Measurements from ENCODE around the gene FHIT. TPM values are rescaled to one million over a fixed set of nuclear protein-coding genes. Genes with fewer than 3 reads are reported as not detected.

The FHIT gene
- total and polyA plus RNA-seq, 2 experiments from 2014 or later: 0.22 to 0.90 TPM

- DNase-seq: no peak
- H3K27ac ChIP-seq: no peak overlapping the region
- WGBS, 2 experiments (ENCODE audit: low coverage in 1 of 2, low lambda C conversion rate in 2 of 2, missing lambda C conversion rate in 2 of 2): 44 to 54% methylated on average over 15 of the region's 15 CpGs
- H3K9me2 ChIP-seq (ENCODE audit: insufficient read depth): no peaks in the 10 kb centered on the region
- in situ Hi-C loops (cut with MboI): no loop called here
- H3K4me3 ChIP-seq: no peak overlapping the region
- no peak overlapping the region for H2AFZ ChIP-seq
- H3K36me3 ChIP-seq (ENCODE audit: low read depth): no peaks in the 10 kb centered on the region
- H3F3A ChIP-seq (ENCODE audit: insufficient read depth): no peaks in the 10 kb centered on the region
- H3K79me2 ChIP-seq (ENCODE audit: insufficient read depth): no peaks in the 10 kb centered on the region
- no peak for TF ChIP-seq EZH2phosphoT487 (IDR thresholded peaks at IDR 0.05; ENCODE audit: insufficient read depth, low read depth)
- TF ChIP-seq EZH2 (IDR thresholded peaks at IDR 0.05; ENCODE audit: insufficient read depth, poor library complexity, severe bottlenecking): no peak
- no peak overlapping the region for H3K9ac ChIP-seq
- no peaks in the 10 kb centered on the region for H3K9me3 ChIP-seq (ENCODE audit: low read depth)
- no peaks in the 10 kb centered on the region for H4K20me1 ChIP-seq (ENCODE audit: insufficient read depth)
- H3K4me2 ChIP-seq (ENCODE audit: unreplicated experiment): no peak overlapping the region
- H3K4me1 ChIP-seq (ENCODE audit: insufficient read depth): no peaks in the 10 kb centered on the region
- no peaks in the 10 kb centered on the region for H3K27me3 ChIP-seq (replicated peaks; ENCODE audit: insufficient read depth)
Measured at GRCh38 chr3:60147249-60147950, 1103.9 kb downstream of the FHIT start.

GRCh38 chr3:60146121-60146520 lies 1105.1 kb downstream of the FHIT start:
- H3K79me2 ChIP-seq (ENCODE audit: insufficient read depth): no peaks in the 10 kb centered on the region
- 6 to 8% methylated on average over 1 of the region's 1 CpG for WGBS, 2 experiments (ENCODE audit: low coverage in 1 of 2, low lambda C conversion rate in 2 of 2, missing lambda C conversion rate in 2 of 2)
- no peak overlapping the region for H3K9ac ChIP-seq
- H3K27me3 ChIP-seq (replicated peaks; ENCODE audit: insufficient read depth): no peaks in the 10 kb centered on the region
- no peaks in the 10 kb centered on the region for H3K9me2 ChIP-seq (ENCODE audit: insufficient read depth)
- no peak for DNase-seq
- H3K9me3 ChIP-seq (ENCODE audit: low read depth): no peaks in the 10 kb centered on the region
- no peak for TF ChIP-seq EZH2phosphoT487 (IDR thresholded peaks at IDR 0.05; ENCODE audit: insufficient read depth, low read depth)
- no peak for TF ChIP-seq EZH2 (IDR thresholded peaks at IDR 0.05; ENCODE audit: insufficient read depth, poor library complexity, severe bottlenecking)
- no peak overlapping the region for H3K4me3 ChIP-seq
- H3K4me1 ChIP-seq (ENCODE audit: insufficient read depth): no peaks in the 10 kb centered on the region
- no peak overlapping the region for H3K4me2 ChIP-seq (ENCODE audit: unreplicated experiment)
- in situ Hi-C loops (cut with MboI): no loop called here
- H4K20me1 ChIP-seq (ENCODE audit: insufficient read depth): no peaks in the 10 kb centered on the region
- H3K36me3 ChIP-seq (ENCODE audit: low read depth): no peaks in the 10 kb centered on the region
- no peak overlapping the region for H3K27ac ChIP-seq
- H2AFZ ChIP-seq: no peak overlapping the region
- H3F3A ChIP-seq (ENCODE audit: insufficient read depth): no peaks in the 10 kb centered on the region

- H3F3A ChIP-seq (ENCODE audit: insufficient read depth): no peaks in the 10 kb centered on the region
- no peaks in the 10 kb centered on the region for H3K36me3 ChIP-seq (ENCODE audit: low read depth)
- no peak overlapping the region for H3K27ac ChIP-seq
- no peak for DNase-seq
- in situ Hi-C loops (cut with MboI): no loop called here
- no peaks in the 10 kb centered on the region for H3K9me2 ChIP-seq (ENCODE audit: insufficient read depth)
- H3K79me2 ChIP-seq (ENCODE audit: insufficient read depth): no peaks in the 10 kb centered on the region
- TF ChIP-seq EZH2 (IDR thresholded peaks at IDR 0.05; ENCODE audit: insufficient read depth, poor library complexity, severe bottlenecking) (no peak), EZH2phosphoT487 (IDR thresholded peaks at IDR 0.05; ENCODE audit: insufficient read depth, low read depth) (no peak)
- no peaks in the 10 kb centered on the region for H3K9me3 ChIP-seq (ENCODE audit: low read depth)
- H3K4me2 ChIP-seq (ENCODE audit: unreplicated experiment): no peak overlapping the region
- no peaks in the 10 kb centered on the region for H4K20me1 ChIP-seq (ENCODE audit: insufficient read depth)
- no peak overlapping the region for H2AFZ ChIP-seq
- no peak overlapping the region for H3K4me3 ChIP-seq
- no peaks in the 10 kb centered on the region for H3K4me1 ChIP-seq (ENCODE audit: insufficient read depth)
- WGBS, 2 experiments (ENCODE audit: low coverage in 1 of 2, low lambda C conversion rate in 2 of 2, missing lambda C conversion rate in 2 of 2): 67 to 73% methylated on average over 1 of the region's 1 CpG
- no peak overlapping the region for H3K9ac ChIP-seq
- no peaks in the 10 kb centered on the region for H3K27me3 ChIP-seq (replicated peaks; ENCODE audit: insufficient read depth)
Measured at GRCh38 chr3:60144071-60144470, 1107.2 kb downstream of the FHIT start.

- WGBS, 2 experiments (ENCODE audit: low coverage in 1 of 2, low lambda C conversion rate in 2 of 2, missing lambda C conversion rate in 2 of 2): 11 to 18% methylated on average over 2 of the region's 2 CpGs
- in situ Hi-C loops (cut with MboI): no loop called here
- Histone ChIP-seq H3K4me3 (no peak overlapping the region), H3K9me2 (ENCODE audit: insufficient read depth) (no peaks in the 10 kb centered on the region), H3K9ac (no peak overlapping the region), H3K79me2 (ENCODE audit: insufficient read depth) (no peaks in the 10 kb centered on the region), H2AFZ (no peak overlapping the region), H3K4me1 (ENCODE audit: insufficient read depth) (no peaks in the 10 kb centered on the region), H3K27ac (no peak overlapping the region), H3K9me3 (ENCODE audit: low read depth) (no peaks in the 10 kb centered on the region), H3K36me3 (ENCODE audit: low read depth) (no peaks in the 10 kb centered on the region), H4K20me1 (ENCODE audit: insufficient read depth) (no peaks in the 10 kb centered on the region), H3K4me2 (ENCODE audit: unreplicated experiment) (no peak overlapping the region), H3F3A (ENCODE audit: insufficient read depth) (no peaks in the 10 kb centered on the region), H3K27me3 (replicated peaks; ENCODE audit: insufficient read depth) (no peaks in the 10 kb centered on the region)
- TF ChIP-seq EZH2 (IDR thresholded peaks at IDR 0.05; ENCODE audit: insufficient read depth, poor library complexity, severe bottlenecking): no peak
- no peak for TF ChIP-seq EZH2phosphoT487 (IDR thresholded peaks at IDR 0.05; ENCODE audit: insufficient read depth, low read depth)
- no peak for DNase-seq
Measured at GRCh38 chr3:60142009-60142408, 1109.2 kb downstream of the FHIT start.

Data from GM23248 (cell line).